Stomach smooth muscle (tissue), 2 donors: ENCODE results near the gene TP53TG3D.
"Not testable (repeated sequence)": the region's sequence is repeated elsewhere in the genome, so short reads cannot be mapped to it uniquely, and the experiment has no call there.

Source experiments
- H3K27ac ChIP-seq: one replicate; pipeline ENCODE4 v1.7.0; 2013; ENCODE audit warnings: mild to moderate bottlenecking, low read length, inconsistent platforms
- H3K27me3 ChIP-seq, 2 donors: one replicate each; pipeline ENCODE4 v1.7.0; 2013; ENCODE audit warnings: low read length in 2 of 2; ENCODE audit not compliant: insufficient read depth in 2 of 2, control insufficient read depth in 1 of 2
- H3K36me3 ChIP-seq, 2 donors: one replicate each; pipeline ENCODE4 v1.7.0; 2013; ENCODE audit warnings: low read length in 2 of 2; ENCODE audit not compliant: control insufficient read depth in 2 of 2, insufficient read depth in 2 of 2
- H3K4me1 ChIP-seq: one replicate; pipeline ENCODE4 v1.7.0; 2013; ENCODE audit warnings: low read length; ENCODE audit not compliant: control insufficient read depth, insufficient read depth
- H3K4me3 ChIP-seq, 2 donors: one replicate each; pipeline ENCODE4 v1.7.0; 2013; ENCODE audit warnings: low read length in 2 of 2
- H3K9ac ChIP-seq, 2 donors: one replicate each; pipeline ENCODE4 v1.7.0; 2013; ENCODE audit warnings: low read length in 2 of 2, mild to moderate bottlenecking in 1 of 2
- H3K9me3 ChIP-seq, 2 donors: one replicate each; pipeline ENCODE4 v1.7.0; 2013; ENCODE audit warnings: low read length in 2 of 2; ENCODE audit not compliant: control insufficient read depth in 2 of 2
- donor health status: healthy.
- donor health status: Pancreatic carcinoma.

Gene TP53TG3D

GRCh38 chr16:32252986-32253385, at the start of gene TP53TG3D:
TP53TG3D (plus strand) TSS chr16:32253286; CDS start chr16:32253354, 68 bp downstream.
- not testable (repeated sequence) for H3K36me3 ChIP-seq, H3K4me1 ChIP-seq, H3K9me3 ChIP-seq, H3K9ac ChIP-seq, H3K4me3 ChIP-seq, H3K27ac ChIP-seq, H3K27me3 ChIP-seq

GRCh38 chr16:32253507-32253906, 421 bp downstream of the TP53TG3D start:
- H3K4me3 ChIP-seq, H3K36me3 ChIP-seq, H3K27me3 ChIP-seq, H3K9ac ChIP-seq, H3K27ac ChIP-seq, H3K9me3 ChIP-seq, H3K4me1 ChIP-seq: not testable (repeated sequence)

- not testable (repeated sequence) for H3K36me3 ChIP-seq, H3K4me1 ChIP-seq, H3K27ac ChIP-seq, H3K27me3 ChIP-seq, H3K9me3 ChIP-seq, H3K9ac ChIP-seq, H3K4me3 ChIP-seq
Measured at GRCh38 chr16:32261526-32261925, 8.4 kb downstream of the TP53TG3D start.

GRCh38 chr16:32263552-32263951, 10.5 kb downstream of the TP53TG3D start:
- H3K4me3 ChIP-seq, H3K27me3 ChIP-seq, H3K9me3 ChIP-seq, H3K36me3 ChIP-seq, H3K9ac ChIP-seq, H3K4me1 ChIP-seq, H3K27ac ChIP-seq: not testable (repeated sequence)

GRCh38 chr16:32281910-32282309, 28.8 kb downstream of the TP53TG3D start:
- not testable (repeated sequence) for H3K36me3 ChIP-seq, H3K9me3 ChIP-seq, H3K27ac ChIP-seq, H3K4me3 ChIP-seq, H3K9ac ChIP-seq, H3K4me1 ChIP-seq, H3K27me3 ChIP-seq

- H3K4me1 ChIP-seq, H3K9me3 ChIP-seq, H3K27ac ChIP-seq, H3K36me3 ChIP-seq, H3K27me3 ChIP-seq, H3K9ac ChIP-seq, H3K4me3 ChIP-seq: not testable (repeated sequence)
Measured at GRCh38 chr16:32283024-32283423, 29.9 kb downstream of the TP53TG3D start.

GRCh38 chr16:32283917-32284495, 30.9 kb downstream of the TP53TG3D start:
- not testable (repeated sequence) for H3K9ac ChIP-seq, H3K4me3 ChIP-seq, H3K4me1 ChIP-seq, H3K27me3 ChIP-seq, H3K27ac ChIP-seq, H3K9me3 ChIP-seq, H3K36me3 ChIP-seq

GRCh38 chr16:32284800-32285796, 32.0 kb downstream of the TP53TG3D start:
- H3K27me3 ChIP-seq, H3K9ac ChIP-seq, H3K9me3 ChIP-seq, H3K27ac ChIP-seq, H3K4me1 ChIP-seq, H3K4me3 ChIP-seq, H3K36me3 ChIP-seq: not testable (repeated sequence)

GRCh38 chr16:32286193-32286592, 33.1 kb downstream of the TP53TG3D start:
- H3K27me3 ChIP-seq, H3K36me3 ChIP-seq, H3K4me3 ChIP-seq, H3K4me1 ChIP-seq, H3K27ac ChIP-seq, H3K9me3 ChIP-seq, H3K9ac ChIP-seq: not testable (repeated sequence)

- H3K9me3 ChIP-seq, H3K27me3 ChIP-seq, H3K4me1 ChIP-seq, H3K9ac ChIP-seq, H3K4me3 ChIP-seq, H3K27ac ChIP-seq, H3K36me3 ChIP-seq: not testable (repeated sequence)
Measured at GRCh38 chr16:32287743-32288142, 34.7 kb downstream of the TP53TG3D start.

GRCh38 chr16:32289197-32289596, 36.1 kb downstream of the TP53TG3D start:
- not testable (repeated sequence) for H3K27me3 ChIP-seq, H3K9ac ChIP-seq, H3K36me3 ChIP-seq

More at GRCh38 chr16:32289197-32289596, 36.1 kb downstream of the TP53TG3D start:
- H3K27ac ChIP-seq, H3K4me1 ChIP-seq, H3K9me3 ChIP-seq, H3K4me3 ChIP-seq: not testable (repeated sequence)
